Lower leg skin (tissue), 4 donors: ENCODE data around the gene GNAT1. TPM values are rescaled to one million over a fixed set of nuclear protein-coding genes. Genes with fewer than 3 reads are reported as not detected.

Source experiments
- DNase-seq, 2 donors: peaks; one replicate each; pipeline ENCODE4 v3.0.0-alpha.2; 2019; ENCODE audit warnings: low spot score in 2 of 2
- H3K4me3 ChIP-seq: fragments of 200-600 bp; sonication (generic); 2 replicates; pipeline ENCODE4 v1.5.1; 2017; ENCODE audit warnings: mild to moderate bottlenecking, low read depth; ENCODE audit not compliant: poor library complexity, severe bottlenecking
- POLR2A ChIP-seq, 2 donors: fragments of 450-650 bp; IDR thresholded peaks; one replicate each; pipeline ENCODE4 v1.6.1; 2016 to 2017; ENCODE audit warnings: antibody characterized with exemption in 2 of 2, mild to moderate bottlenecking in 1 of 2, moderate library complexity in 1 of 2
- WGBS, 2 donors: methylation state at CpG; one replicate each; pipeline ENCODE4 v1.1.5; 2018; 5-methylcytosine and 5-hydroxymethylcytosine counted together
- intact Hi-C: fragments of 100-400 bp; cut with DNase I; formaldehyde crosslinking; loops from one replicate; pipeline ENCODE4 v1.15.0; 2023; ENCODE audit warnings: low total_unique reads
- total RNA-seq, 4 donors: library from RNA; depleted of rRNA; stranded (reverse); fragments of >200 nt; gene quantifications; one replicate each; pipeline ENCODE4 v1.1.0, GENCODE V29; 2016
- TF ChIP-seq, protein P1 (sequence below), 3 donors: fragments of 450-650 bp; IDR thresholded peaks; one replicate each; pipeline ENCODE4 v1.5.1; 2016; ENCODE audit warnings: antibody characterized with exemption in 3 of 3, mild to moderate bottlenecking in 3 of 3, moderate library complexity in 2 of 3

The GNAT1 gene
- total RNA-seq, 4 donors from 2014 or later = not detected

DNA sequence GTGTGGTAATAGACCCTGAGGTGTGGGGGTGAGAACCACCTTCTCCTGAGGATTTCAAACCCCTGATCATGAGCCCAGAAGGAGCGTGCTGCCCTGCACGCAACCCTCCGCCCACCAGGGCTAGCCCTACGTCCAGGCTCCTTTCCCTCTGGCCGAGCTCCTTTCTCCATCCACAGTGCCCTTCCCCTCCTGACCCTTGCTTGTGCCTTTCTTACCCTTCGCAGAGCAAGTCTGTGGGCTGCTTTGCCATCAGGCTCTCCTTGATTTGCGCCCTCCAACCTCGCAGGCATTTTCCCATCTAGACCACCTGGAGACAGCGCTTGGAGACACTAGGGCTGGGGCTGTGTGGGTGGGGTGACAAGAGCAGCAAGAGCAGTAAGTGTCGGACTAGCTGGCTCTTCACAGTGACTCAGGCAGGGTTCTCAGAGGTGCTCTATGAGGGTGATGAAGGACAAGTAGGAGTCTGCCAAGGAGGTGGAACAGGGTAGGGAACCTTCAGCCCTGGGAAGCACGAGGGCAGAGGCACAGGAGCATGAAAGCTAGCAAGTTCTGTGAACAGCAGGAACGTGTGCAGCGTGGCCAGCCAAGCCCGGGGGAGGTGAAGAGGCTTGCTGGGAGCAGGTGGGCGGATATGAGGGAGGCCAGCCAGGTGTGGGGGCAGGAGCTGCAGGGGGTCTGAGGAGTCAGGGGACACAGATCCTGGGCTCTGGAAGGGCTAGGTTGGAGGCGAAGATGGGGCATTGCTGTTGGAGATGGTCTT, 11.1 kb downstream of the GNAT1 start:
- WGBS, 2 donors = 84 to 86% methylated on average over 16 of the region's 16 CpGs
- DNase-seq = no peak
- intact Hi-C loops = no loop called here

DNA sequence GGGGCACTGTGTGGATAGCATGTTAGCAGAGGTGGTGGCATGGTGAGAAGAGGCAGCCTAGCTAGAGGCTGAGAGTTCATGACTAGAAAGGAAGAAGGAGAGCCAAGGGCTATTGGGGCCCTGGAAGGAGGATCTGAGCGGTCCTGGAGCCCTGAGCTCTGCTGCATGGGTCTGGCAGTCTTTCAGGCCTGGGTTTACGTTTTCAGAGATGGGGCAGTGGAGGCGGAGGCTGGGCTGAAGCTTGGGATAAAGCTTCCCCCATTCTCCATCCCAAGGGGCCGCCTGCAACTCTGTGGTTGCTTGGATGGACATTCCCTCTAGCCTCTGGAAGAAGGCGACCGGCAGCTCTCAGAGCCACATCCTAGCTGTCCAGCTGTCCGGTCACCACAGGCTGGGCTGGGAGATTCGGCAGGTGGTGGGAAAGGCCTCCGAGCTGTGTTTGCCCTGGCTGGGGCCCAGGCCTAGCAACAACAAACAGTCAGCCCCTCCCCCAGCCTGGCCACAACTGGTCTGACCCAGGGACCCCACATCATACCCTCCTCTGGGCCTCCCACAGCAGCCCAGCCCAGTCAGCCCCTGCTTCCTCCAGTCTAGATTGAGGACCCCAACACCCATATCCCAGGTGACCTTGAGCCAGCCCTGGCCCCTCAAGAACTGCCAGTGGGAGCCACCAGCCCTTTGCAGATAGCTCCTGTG, 11.9 kb downstream of the GNAT1 start:
- intact Hi-C loops = no loop called here
- TF ChIP-seq POLR2A (IDR thresholded peaks at IDR 0.05) = no peak
- TF ChIP-seq, protein P1, sequence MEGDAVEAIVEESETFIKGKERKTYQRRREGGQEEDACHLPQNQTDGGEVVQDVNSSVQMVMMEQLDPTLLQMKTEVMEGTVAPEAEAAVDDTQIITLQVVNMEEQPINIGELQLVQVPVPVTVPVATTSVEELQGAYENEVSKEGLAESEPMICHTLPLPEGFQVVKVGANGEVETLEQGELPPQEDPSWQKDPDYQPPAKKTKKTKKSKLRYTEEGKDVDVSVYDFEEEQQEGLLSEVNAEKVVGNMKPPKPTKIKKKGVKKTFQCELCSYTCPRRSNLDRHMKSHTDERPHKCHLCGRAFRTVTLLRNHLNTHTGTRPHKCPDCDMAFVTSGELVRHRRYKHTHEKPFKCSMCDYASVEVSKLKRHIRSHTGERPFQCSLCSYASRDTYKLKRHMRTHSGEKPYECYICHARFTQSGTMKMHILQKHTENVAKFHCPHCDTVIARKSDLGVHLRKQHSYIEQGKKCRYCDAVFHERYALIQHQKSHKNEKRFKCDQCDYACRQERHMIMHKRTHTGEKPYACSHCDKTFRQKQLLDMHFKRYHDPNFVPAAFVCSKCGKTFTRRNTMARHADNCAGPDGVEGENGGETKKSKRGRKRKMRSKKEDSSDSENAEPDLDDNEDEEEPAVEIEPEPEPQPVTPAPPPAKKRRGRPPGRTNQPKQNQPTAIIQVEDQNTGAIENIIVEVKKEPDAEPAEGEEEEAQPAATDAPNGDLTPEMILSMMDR (IDR thresholded peaks at IDR 0.05) = no peak
- 86 to 87% methylated on average over 6 to 9 of the region's 9 CpGs for WGBS, 2 donors
- no peak for DNase-seq
- no peak overlapping the region for H3K4me3 ChIP-seq

More for the DNA sequence above, 11.1 kb downstream of the GNAT1 start:
- no peak for TF ChIP-seq POLR2A (IDR thresholded peaks at IDR 0.05)
- H3K4me3 ChIP-seq = no peak overlapping the region

DNA sequence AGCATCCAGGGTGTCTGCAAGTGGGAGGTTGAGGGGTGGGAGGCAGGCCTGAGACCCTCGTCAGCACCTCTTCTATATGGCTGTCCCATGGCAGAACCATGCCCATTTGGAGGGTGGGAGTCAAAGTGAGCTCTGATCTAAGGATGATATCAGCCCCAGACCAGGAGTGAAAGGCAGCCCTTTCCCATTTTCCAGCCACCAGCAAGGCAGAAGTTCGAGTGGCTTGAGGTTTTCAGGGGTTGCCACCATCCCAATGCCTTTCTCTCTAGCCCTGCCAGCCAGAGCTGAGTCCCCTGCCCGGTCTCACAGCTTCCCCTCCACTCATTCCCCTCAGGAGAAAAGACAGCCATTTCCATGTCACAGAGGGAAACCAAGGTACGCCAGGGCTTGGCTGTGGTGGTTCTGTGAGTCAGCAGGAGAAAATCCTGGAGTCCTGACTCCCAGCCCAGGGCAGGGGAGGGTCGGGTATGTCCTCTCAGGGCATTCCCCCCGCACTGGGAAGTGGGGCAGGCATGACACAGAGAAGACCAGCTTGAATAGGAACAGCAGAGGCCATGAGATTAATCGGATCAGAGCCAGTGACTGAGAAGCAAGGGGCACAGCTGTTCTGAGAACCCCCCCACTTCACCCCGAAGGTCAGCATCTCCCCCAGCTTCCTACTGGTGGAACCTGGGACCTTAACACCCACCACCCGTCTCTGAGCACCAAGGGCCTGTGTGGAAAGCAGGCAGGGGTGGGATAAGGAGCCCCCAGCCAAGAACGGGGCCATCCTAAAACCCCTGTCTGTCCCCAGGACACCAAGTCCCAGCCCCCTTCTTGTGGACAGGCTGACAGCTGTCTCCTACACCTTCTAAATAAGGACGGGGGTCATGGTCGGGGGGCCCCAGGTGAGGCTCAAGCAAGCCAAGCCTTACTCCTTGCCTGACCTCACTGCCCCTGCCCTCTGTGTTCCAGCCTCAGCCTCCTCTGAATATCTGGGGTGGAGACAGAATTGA, 12.7 kb downstream of the GNAT1 start:
- TF ChIP-seq, protein P1 (IDR thresholded peaks at IDR 0.05) = no peak
- TF ChIP-seq POLR2A (IDR thresholded peaks at IDR 0.05) = no peak
- no peak for DNase-seq
- 67 to 69% methylated on average over 12 of the region's 12 CpGs for WGBS, 2 donors
- intact Hi-C loops = no loop called here
- H3K4me3 ChIP-seq = no peak overlapping the region

DNA sequence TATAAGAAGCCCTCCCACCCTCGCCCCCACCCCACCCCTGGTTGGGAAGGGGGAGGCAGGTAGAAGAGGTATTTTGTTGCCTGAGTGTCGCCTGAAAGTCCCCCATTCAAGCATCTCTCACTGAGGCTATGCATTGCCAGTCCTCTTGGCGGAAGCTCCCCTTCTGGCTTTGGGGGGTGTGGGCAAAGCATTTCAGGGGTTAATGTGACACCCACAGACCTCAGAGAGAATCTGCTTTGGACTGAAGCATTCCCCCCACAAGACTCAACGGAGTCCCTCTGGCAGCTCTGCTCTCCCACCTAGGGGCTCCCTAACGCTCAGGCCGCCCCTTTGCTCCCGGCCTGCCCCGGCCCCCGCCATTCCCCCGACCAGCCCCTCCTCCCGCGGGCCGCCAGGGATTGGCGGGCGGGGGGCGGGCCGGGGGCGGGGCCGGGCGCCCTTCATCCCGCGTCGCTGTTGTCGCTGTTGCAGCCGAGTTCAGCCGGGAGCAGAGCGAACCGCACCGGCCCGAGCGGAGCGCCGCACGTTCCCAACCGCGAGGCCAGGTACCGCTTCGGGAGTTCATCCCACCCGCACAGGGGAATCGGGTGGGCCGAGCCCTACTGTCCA, 13.5 kb downstream of the GNAT1 start, which contains the start of gene SLC38A3:
SLC38A3 (plus strand) TSS at position 468 of the 609 bp plus-strand sequence. CDS start 8,929 bp downstream, outside the sequence.
- 8 to 16% methylated on average over 5 to 18 of the region's 41 CpGs for WGBS, 2 donors
- TF ChIP-seq POLR2A (IDR thresholded peaks at IDR 0.05) = no peak
- TF ChIP-seq, protein P1 (IDR thresholded peaks at IDR 0.05) = no peak
- H3K4me3 ChIP-seq = no peak within 1 kb of the TSS
- no peak for DNase-seq
- intact Hi-C loops = no loop called here

DNA sequence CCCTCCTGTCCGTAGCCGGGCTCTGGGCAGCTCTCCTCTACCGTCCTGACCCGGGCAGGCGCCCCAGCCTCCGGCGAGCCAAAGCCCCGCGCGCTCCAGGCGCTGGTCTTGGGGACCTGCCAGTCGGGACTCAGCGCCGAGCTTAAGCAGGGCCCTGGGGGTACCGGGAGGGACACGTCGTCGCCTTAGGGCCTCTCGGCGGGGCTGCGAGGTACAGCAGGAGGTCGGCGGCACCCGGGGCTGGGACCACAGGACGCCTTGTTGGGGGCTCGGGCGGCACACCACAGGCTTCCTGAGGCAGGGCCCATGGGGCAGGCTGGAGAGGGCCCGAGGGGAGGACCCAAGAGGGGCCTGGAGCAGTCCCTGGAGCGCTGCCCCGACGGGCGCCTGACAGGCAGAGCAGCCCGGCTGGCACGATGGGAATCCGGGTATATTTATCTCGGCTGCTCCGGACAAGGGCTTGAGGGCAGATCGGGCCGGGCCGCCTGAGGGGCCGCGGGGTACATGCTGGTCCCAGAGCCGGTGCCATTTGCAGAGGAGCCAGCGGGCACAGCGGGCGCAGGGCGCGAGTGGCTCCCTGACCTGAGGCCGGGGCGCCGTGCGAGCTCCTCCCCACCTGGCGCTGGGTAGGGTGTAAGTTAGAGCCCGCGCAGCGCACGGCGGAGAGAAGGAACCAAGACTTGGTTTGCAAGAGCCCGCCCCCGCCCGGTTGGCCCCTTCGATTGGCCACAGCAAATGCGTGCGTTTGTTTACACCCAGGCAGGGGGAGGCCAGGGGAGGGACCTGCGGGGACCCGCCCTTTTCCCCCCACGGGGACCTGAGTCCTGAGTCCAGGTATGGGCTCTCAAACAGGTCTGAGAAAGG, 14.2 kb downstream of the GNAT1 start:
- intact Hi-C loops = no loop called here
- DNase-seq = no peak
- TF ChIP-seq, protein P1 (IDR thresholded peaks at IDR 0.05) = no peak
- TF ChIP-seq POLR2A (IDR thresholded peaks at IDR 0.05) = no peak
- H3K4me3 ChIP-seq = no peak overlapping the region
- WGBS, 2 donors = 7 to 10% methylated on average over 8 to 54 of the region's 67 CpGs
